GM13976 (cell line): ENCODE measurements around the gene GHR.
"Not testable (repeated sequence)": the region's sequence is repeated elsewhere in the genome, so short reads cannot be mapped to it uniquely, and the experiment has no call there.

Experiments used
- DNase-seq: peaks from one replicate; pipeline ENCODE4 v3.0.0; 2012; ENCODE audit warnings: low spot score
- CTCF ChIP-seq: IDR thresholded peaks from 2 replicates; pipeline ENCODE4 v1.5.1; 2012; ENCODE audit warnings: borderline replicate concordance, mild to moderate bottlenecking; ENCODE audit not compliant: insufficient read depth; ENCODE audit errors: extremely low read depth, missing control alignments, control extremely low read depth
- in situ Hi-C: fragments of 300-500 bp; cut with MboI; formaldehyde crosslinking; loops from one replicate; pipeline ENCODE4 v1.12.0; 2022; ENCODE audit warnings: low sequenced_read_pairs, mixed read lengths, inconsistent platforms; ENCODE audit not compliant: unreplicated experiment

GHR gene

GRCh38 chr5:42654645-42655044 lies 231.4 kb downstream of the GHR start:
- in situ Hi-C loops: no loop called here
- no peak for TF ChIP-seq CTCF
- no peak for DNase-seq

GRCh38 chr5:42655982-42656650 lies 232.9 kb downstream of the GHR start:
- in situ Hi-C loops: no loop called here

GRCh38 chr5:42656651-42657015 lies 233.4 kb downstream of the GHR start:
- DNase-seq: no peak
- TF ChIP-seq CTCF: no peak
- in situ Hi-C loops: no loop called here

More at GRCh38 chr5:42655982-42656650, 232.9 kb downstream of the GHR start:
- TF ChIP-seq CTCF: no peak
- DNase-seq: no peak

- in situ Hi-C loops, DNase-seq: not testable (repeated sequence)
Observed at GRCh38 chr5:42659869-42660268, 236.6 kb downstream of the GHR start.

- in situ Hi-C loops: no loop called here
- no peak for DNase-seq
- no peak for TF ChIP-seq CTCF
Observed at GRCh38 chr5:42665857-42666256, 242.6 kb downstream of the GHR start.

GRCh38 chr5:42666869-42667268 lies 243.6 kb downstream of the GHR start:
- no peak for TF ChIP-seq CTCF
- in situ Hi-C loops: no loop called here
- DNase-seq: no peak

GRCh38 chr5:42668254-42668653 lies 245.0 kb downstream of the GHR start:
- no peak for DNase-seq
- no peak for TF ChIP-seq CTCF
- in situ Hi-C loops: no loop called here
